ENCODE measurements around the gene CEP83. TPM values are rescaled to one million over a fixed set of nuclear protein-coding genes. Genes with fewer than 3 reads are reported as not detected.

CEP83 gene
- total and polyA plus RNA-seq, 2 experiments from 2014 or later: 5.8 to 6.9 TPM

DNA sequence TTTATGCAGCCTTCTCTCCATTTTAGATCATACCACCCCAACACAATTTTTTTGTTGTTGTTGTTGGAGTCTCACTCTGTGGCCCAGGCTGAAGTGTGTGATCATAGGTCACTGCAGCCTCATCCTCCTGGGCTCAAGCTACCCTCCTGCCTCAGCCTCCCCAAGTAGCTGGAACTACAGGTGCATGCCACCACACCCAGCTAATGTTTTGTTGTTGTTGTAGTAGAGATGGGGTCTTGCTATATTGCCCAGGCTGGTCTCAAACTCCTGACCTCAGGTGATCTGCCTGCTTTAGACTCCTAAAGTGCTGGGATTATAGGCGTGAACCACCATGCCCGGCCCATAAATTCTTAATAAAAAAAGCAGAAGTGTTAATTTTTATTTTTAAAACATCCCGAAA lies 199.7 kb downstream of the CEP83 start:
- WGBS, 2 experiments (ENCODE audit: low coverage in 1 of 2, low lambda C conversion rate in 2 of 2, missing lambda C conversion rate in 2 of 2): 93 to 94% methylated on average over 3 of the region's 3 CpGs
- H3K9ac ChIP-seq: no peak overlapping the region
- H3K27me3 ChIP-seq (replicated peaks; ENCODE audit: insufficient read depth): no peaks in the 10 kb centered on the region
- no peak for DNase-seq
- no peaks in the 10 kb centered on the region for H3K36me3 ChIP-seq (ENCODE audit: low read depth)
- no peaks in the 10 kb centered on the region for H3K79me2 ChIP-seq (ENCODE audit: insufficient read depth)
- peaks cover 25% of the 10 kb centered on the region for H3K4me1 ChIP-seq (ENCODE audit: insufficient read depth)
- H3F3A ChIP-seq (ENCODE audit: insufficient read depth): peaks cover 24% of the 10 kb centered on the region
- TF ChIP-seq EZH2 (IDR thresholded peaks at IDR 0.05; ENCODE audit: insufficient read depth, poor library complexity, severe bottlenecking): no peak
- no peak for TF ChIP-seq EZH2phosphoT487 (IDR thresholded peaks at IDR 0.05; ENCODE audit: insufficient read depth, low read depth)
- H2AFZ ChIP-seq: no peak overlapping the region
- H3K27ac ChIP-seq: no peak overlapping the region
- no peak overlapping the region for H3K4me2 ChIP-seq (ENCODE audit: unreplicated experiment)
- no peak overlapping the region for H3K4me3 ChIP-seq
- H4K20me1 ChIP-seq (ENCODE audit: insufficient read depth): no peaks in the 10 kb centered on the region
- no peaks in the 10 kb centered on the region for H3K9me2 ChIP-seq (ENCODE audit: insufficient read depth)
- no peaks in the 10 kb centered on the region for H3K9me3 ChIP-seq (ENCODE audit: low read depth)
- in situ Hi-C loops (cut with MboI): no loop called here

DNA sequence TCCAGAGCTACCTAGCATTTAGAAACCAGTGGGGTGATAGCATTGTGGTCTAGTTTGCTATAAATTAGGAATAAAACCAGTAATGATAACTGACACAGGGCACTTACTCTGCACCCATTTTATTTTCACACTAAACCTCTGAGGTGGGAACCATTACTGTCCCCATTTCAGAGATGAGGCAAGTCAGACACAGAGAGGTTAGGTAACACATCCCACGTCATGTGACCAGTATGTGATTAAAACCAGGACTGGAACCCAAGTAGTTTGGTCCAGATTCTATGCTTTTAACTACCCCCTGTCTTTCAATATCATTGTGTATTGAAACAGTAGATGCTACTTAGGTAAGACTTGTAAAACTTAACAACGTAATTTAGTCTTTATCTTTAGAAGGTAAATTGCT lies 201.1 kb downstream of the CEP83 start:
- WGBS, 2 experiments (ENCODE audit: low coverage in 1 of 2, low lambda C conversion rate in 2 of 2, missing lambda C conversion rate in 2 of 2): 89 to 94% methylated on average over 2 of the region's 2 CpGs
- TF ChIP-seq EZH2phosphoT487 (IDR thresholded peaks at IDR 0.05; ENCODE audit: insufficient read depth, low read depth) (no peak), EZH2 (IDR thresholded peaks at IDR 0.05; ENCODE audit: insufficient read depth, poor library complexity, severe bottlenecking) (no peak)

More for the DNA sequence above, 201.1 kb downstream of the CEP83 start:
- Histone ChIP-seq H3K27me3 (replicated peaks; ENCODE audit: insufficient read depth) (no peaks in the 10 kb centered on the region), H3K27ac (no peak overlapping the region), H3K9me2 (ENCODE audit: insufficient read depth) (no peaks in the 10 kb centered on the region), H3K4me2 (ENCODE audit: unreplicated experiment) (no peak overlapping the region), H3K4me1 (ENCODE audit: insufficient read depth) (peaks cover 13% of the 10 kb centered on the region), H2AFZ (no peak overlapping the region), H3K4me3 (no peak overlapping the region), H4K20me1 (ENCODE audit: insufficient read depth) (no peaks in the 10 kb centered on the region), H3F3A (ENCODE audit: insufficient read depth) (peaks cover 12% of the 10 kb centered on the region), H3K9ac (no peak overlapping the region), H3K79me2 (ENCODE audit: insufficient read depth) (no peaks in the 10 kb centered on the region), H3K9me3 (ENCODE audit: low read depth) (no peaks in the 10 kb centered on the region), H3K36me3 (ENCODE audit: low read depth) (no peaks in the 10 kb centered on the region)
- in situ Hi-C loops (cut with MboI): no loop called here
- no peak for DNase-seq

Other genes starting within 250 kb of the CEP83 start
- gene TMCC3, start 190.7 kb upstream of the CEP83 start, total RNA-seq (2014; rRNA removed; shearing (Covaris generic)): 0.11 and 0.13 TPM in 2 replicates
- 0.32 and 0.46 TPM in 2 replicates for gene TMCC3, start 190.7 kb upstream of the CEP83 start, polyA plus RNA-seq (2016; fragmentation: Nextera tagmentation; extraction: Ambion mirVana)